Hepatocyte (in vitro differentiated cells): ENCODE measurements around the gene WFDC12. TPM values are rescaled to one million over a fixed set of nuclear protein-coding genes. Genes with fewer than 3 reads are reported as not detected.

Experiments used
- DNase-seq: peaks from one replicate; pipeline ENCODE4 v3.0.0-alpha.2; 2016; ENCODE audit warnings: low spot score
- H2AFZ ChIP-seq: fragments of 200-600 bp; sonication (generic); 2 replicates; pipeline ENCODE4 v1.6.0; 2016; ENCODE audit warnings: antibody characterized with exemption, mild to moderate bottlenecking
- H3K27ac ChIP-seq: fragments of 200-600 bp; sonication (generic); 2 replicates; pipeline ENCODE4 v1.5.1; 2016; ENCODE audit warnings: mild to moderate bottlenecking
- H3K27me3 ChIP-seq: fragments of 200-600 bp; sonication (generic); 2 replicates; pipeline ENCODE4 v1.6.1; 2016
- H3K36me3 ChIP-seq: fragments of 200-600 bp; sonication (generic); replicated peaks from 2 replicates; pipeline ENCODE4 v1.5.1; 2016; ENCODE audit warnings: low read depth; ENCODE audit not compliant: insufficient read depth
- H3K4me1 ChIP-seq: fragments of 200-600 bp; sonication (generic); 2 replicates; pipeline ENCODE4 v1.5.1; 2016; ENCODE audit warnings: mild to moderate bottlenecking, moderate library complexity; ENCODE audit not compliant: insufficient read depth
- H3K4me2 ChIP-seq: fragments of 200-600 bp; sonication (generic); 2 replicates; pipeline ENCODE4 v1.6.0; 2016
- H3K4me3 ChIP-seq: fragments of 200-600 bp; sonication (generic); 2 replicates; pipeline ENCODE4 v1.5.1; 2016; ENCODE audit warnings: mild to moderate bottlenecking
- H3K79me2 ChIP-seq: fragments of 200-600 bp; sonication (generic); 2 replicates; pipeline ENCODE4 v1.6.0; 2017; ENCODE audit warnings: mild to moderate bottlenecking
- H3K9me2 ChIP-seq: fragments of 200-600 bp; sonication (generic); replicated peaks from 2 replicates; pipeline ENCODE4 v1.6.0; 2017; ENCODE audit warnings: mild to moderate bottlenecking; ENCODE audit not compliant: insufficient read depth
- H3K9me3 ChIP-seq: fragments of 200-600 bp; sonication (generic); 2 replicates; pipeline ENCODE4 v1.5.1; 2016; ENCODE audit warnings: low read depth, mild to moderate bottlenecking
- H4K20me1 ChIP-seq: fragments of 200-600 bp; sonication (generic); 2 replicates; pipeline ENCODE4 v1.6.0; 2016; ENCODE audit warnings: mild to moderate bottlenecking; ENCODE audit not compliant: insufficient read depth, poor library complexity, severe bottlenecking
- CTCF ChIP-seq: fragments of 200-600 bp; sonication (generic); IDR thresholded peaks from 2 replicates; pipeline ENCODE4 v1.5.1; 2016; ENCODE audit warnings: antibody characterized with exemption, mild to moderate bottlenecking; ENCODE audit not compliant: poor library complexity
- EZH2 ChIP-seq: fragments of 200-600 bp; sonication (generic); IDR thresholded peaks from 2 replicates; pipeline ENCODE4 v1.6.1; 2016; ENCODE audit warnings: antibody characterized with exemption, mild to moderate bottlenecking, borderline replicate concordance
- EZH2phosphoT487 ChIP-seq: fragments of 200-600 bp; sonication (generic); IDR thresholded peaks from one replicate; pipeline ENCODE4 v1.6.1; 2018; ENCODE audit warnings: antibody characterized with exemption, mild to moderate bottlenecking, low read depth, moderate library complexity; ENCODE audit not compliant: unreplicated experiment, severe bottlenecking
- WGBS: methylation state at CpG from one replicate; pipeline ENCODE4 v1.1.6; 2016; ENCODE audit warnings: low lambda C conversion rate; ENCODE audit errors: missing lambda C conversion rate; 5-methylcytosine and 5-hydroxymethylcytosine counted together
- polyA plus RNA-seq: library from polyadenylated mRNA; unstranded; fragments of >200 nt; fragmentation: Nextera tagmentation; extraction: Ambion mirVana; gene quantifications from 2 replicates; pipeline ENCODE4 v1.2.1, GENCODE V29; 2016
- total RNA-seq: library from RNA; depleted of rRNA; stranded (reverse); fragments of >200 nt; gene quantifications from 2 replicates; pipeline ENCODE4 v1.2.3, GENCODE V29; 2014

WFDC12 gene
- total and polyA plus RNA-seq, 2 experiments from 2014 or later: not detected

- WGBS: 98% methylated on average over 2 of the region's 2 CpGs
- no peak for DNase-seq
- no peaks in the 10 kb centered on the region for H3K4me1 ChIP-seq
- no peak overlapping the region for H3K4me3 ChIP-seq
- H3K4me2 ChIP-seq: no peak overlapping the region
- no peaks in the 10 kb centered on the region for H3K9me2 ChIP-seq
- H3K36me3 ChIP-seq: no peaks in the 10 kb centered on the region
- no peak for TF ChIP-seq CTCF
- no peak for TF ChIP-seq EZH2
- no peak for TF ChIP-seq EZH2phosphoT487
- no peak overlapping the region for H3K27ac ChIP-seq
- H4K20me1 ChIP-seq: no peaks in the 10 kb centered on the region
- H3K9me3 ChIP-seq: no peaks in the 10 kb centered on the region
- H2AFZ ChIP-seq: no peak overlapping the region
- no peaks in the 10 kb centered on the region for H3K27me3 ChIP-seq
- H3K79me2 ChIP-seq: no peaks in the 10 kb centered on the region
These were observed 6.2 kb downstream of the WFDC12 start for GRCh38 chr20:45118028-45118427.

DNA sequence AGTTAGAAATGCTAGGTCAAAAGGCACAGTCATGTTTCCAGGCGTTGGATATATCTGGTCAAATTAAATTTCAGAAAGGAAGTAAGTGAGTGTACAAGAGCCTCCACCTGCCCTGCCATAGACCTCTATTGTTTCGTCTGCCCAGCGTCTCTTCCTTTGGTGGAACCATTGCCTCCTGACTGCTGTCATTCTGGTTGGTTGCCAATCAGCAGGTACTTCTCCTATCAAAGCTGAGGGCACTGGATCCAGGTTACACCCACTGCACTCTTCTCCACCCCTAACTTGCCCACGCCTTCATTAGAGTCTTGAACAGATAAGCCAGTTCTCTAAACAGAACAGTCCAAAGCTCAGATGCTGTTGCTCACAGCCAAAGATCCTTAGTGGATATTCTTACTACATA is 6.7 kb downstream of the WFDC12 start:
- no peak overlapping the region for H3K4me3 ChIP-seq
- DNase-seq: no peak
- H4K20me1 ChIP-seq: no peaks in the 10 kb centered on the region
- H3K9me2 ChIP-seq: no peaks in the 10 kb centered on the region
- no peaks in the 10 kb centered on the region for H3K27me3 ChIP-seq
- TF ChIP-seq EZH2phosphoT487: no peak
- TF ChIP-seq CTCF: no peak
- TF ChIP-seq EZH2: no peak
- no peak overlapping the region for H3K27ac ChIP-seq
- 81% methylated on average over 4 of the region's 4 CpGs for WGBS
- no peaks in the 10 kb centered on the region for H3K79me2 ChIP-seq
- H3K9me3 ChIP-seq: no peaks in the 10 kb centered on the region
- H3K4me2 ChIP-seq: no peak overlapping the region
- H3K4me1 ChIP-seq: no peaks in the 10 kb centered on the region
- no peaks in the 10 kb centered on the region for H3K36me3 ChIP-seq
- no peak overlapping the region for H2AFZ ChIP-seq

- no peak for DNase-seq
- no peak overlapping the region for H3K4me2 ChIP-seq
- H3K4me3 ChIP-seq: no peak overlapping the region
- no peaks in the 10 kb centered on the region for H4K20me1 ChIP-seq
- no peak overlapping the region for H2AFZ ChIP-seq
- TF ChIP-seq CTCF (no peak), EZH2phosphoT487 (no peak), EZH2 (no peak)
- no peaks in the 10 kb centered on the region for H3K9me3 ChIP-seq
- H3K27me3 ChIP-seq: no peaks in the 10 kb centered on the region
- H3K79me2 ChIP-seq: no peaks in the 10 kb centered on the region
- WGBS: 87% methylated on average over 4 of the region's 4 CpGs
- H3K36me3 ChIP-seq: no peaks in the 10 kb centered on the region
- no peak overlapping the region for H3K27ac ChIP-seq
- H3K9me2 ChIP-seq: no peaks in the 10 kb centered on the region
- no peaks in the 10 kb centered on the region for H3K4me1 ChIP-seq
These were observed 8.4 kb downstream of the WFDC12 start for GRCh38 chr20:45115829-45116228.

- Histone ChIP-seq H3K36me3 (no peaks in the 10 kb centered on the region), H3K27ac (no peak overlapping the region), H3K4me3 (no peak overlapping the region), H3K27me3 (no peaks in the 10 kb centered on the region), H3K4me2 (no peak overlapping the region), H4K20me1 (no peaks in the 10 kb centered on the region), H2AFZ (no peak overlapping the region), H3K4me1 (no peaks in the 10 kb centered on the region), H3K79me2 (no peaks in the 10 kb centered on the region), H3K9me3 (no peaks in the 10 kb centered on the region), H3K9me2 (no peaks in the 10 kb centered on the region)
- no peak for DNase-seq
- 80% methylated on average over 3 of the region's 3 CpGs for WGBS
- TF ChIP-seq EZH2 (no peak), EZH2phosphoT487 (no peak), CTCF (no peak)
These were observed 8.9 kb downstream of the WFDC12 start for GRCh38 chr20:45115386-45115774.
